Subcutaneous abdominal adipose tissue (tissue), 5 donors: Measurements from ENCODE around the gene CDH15.
"Not testable (repeated sequence)": the region's sequence is repeated elsewhere in the genome, so short reads cannot be mapped to it uniquely, and the experiment has no call there.

ENCODE experiments used
- H3K27ac ChIP-seq: one replicate; pipeline ENCODE4 v1.7.0; 2013; ENCODE audit warnings: low read depth, mild to moderate bottlenecking, inconsistent platforms, low read length, moderate library complexity
- H3K27me3 ChIP-seq, 5 donors: one replicate each; pipeline ENCODE4 v1.7.0; 2013; ENCODE audit warnings: low read length in 5 of 5, inconsistent platforms in 1 of 5; ENCODE audit not compliant: control insufficient read depth in 5 of 5, insufficient read depth in 4 of 5
- H3K36me3 ChIP-seq, 5 donors: one replicate each; pipeline ENCODE4 v1.7.0; 2013; ENCODE audit warnings: low read length in 5 of 5; ENCODE audit not compliant: control insufficient read depth in 5 of 5, insufficient read depth in 5 of 5
- H3K4me1 ChIP-seq, 5 donors: one replicate each; pipeline ENCODE4 v1.7.0; 2013; ENCODE audit warnings: low read length in 5 of 5, mild to moderate bottlenecking in 3 of 5, moderate library complexity in 1 of 5; ENCODE audit not compliant: control insufficient read depth in 5 of 5, insufficient read depth in 5 of 5
- H3K4me3 ChIP-seq, 5 donors: one replicate each; pipeline ENCODE4 v1.7.0; 2013; ENCODE audit warnings: low read length in 5 of 5, low read depth in 1 of 5
- H3K9ac ChIP-seq, 5 donors: one replicate each; pipeline ENCODE4 v1.7.0; 2013; ENCODE audit warnings: low read length in 5 of 5, mild to moderate bottlenecking in 4 of 5, moderate library complexity in 3 of 5
- H3K9me3 ChIP-seq, 5 donors: one replicate each; pipeline ENCODE4 v1.7.0; 2013; ENCODE audit warnings: low read length in 5 of 5; ENCODE audit not compliant: control insufficient read depth in 5 of 5
- donor health status: healthy.
- donor health status: healthy.
- donor health status: healthy.
- donor health status: healthy.
- donor health status: healthy.

Gene CDH15

GRCh38 chr16:89233678-89234490 is 62.3 kb downstream of the CDH15 start:
- H3K9me3 ChIP-seq = peaks cover 0 to 3% (median 0%) of the 10 kb centered on the region in 5 donors
- peaks cover 0 to 49% (median 41%) of the 10 kb centered on the region in 5 donors for H3K36me3 ChIP-seq
- H3K27ac ChIP-seq = no peak overlapping the region
- H3K4me3 ChIP-seq = no peak overlapping the region
- no peak overlapping the region for H3K9ac ChIP-seq
- peaks cover 0 to 11% (median 5%) of the 10 kb centered on the region in 5 donors for H3K4me1 ChIP-seq
- no peaks in the 10 kb centered on the region for H3K27me3 ChIP-seq

GRCh38 chr16:89237733-89238132 is 66.2 kb downstream of the CDH15 start:
- H3K9ac ChIP-seq = no peak overlapping the region
- H3K4me3 ChIP-seq = no peak overlapping the region
- peaks cover 0 to 14% (median 11%) of the 10 kb centered on the region in 5 donors for H3K4me1 ChIP-seq
- no peak overlapping the region for H3K27ac ChIP-seq
- peaks cover 0 to 16% (median 13%) of the 10 kb centered on the region in 5 donors for H3K36me3 ChIP-seq
- no peaks in the 10 kb centered on the region for H3K27me3 ChIP-seq
- peaks cover 0 to 1% (median 0%) of the 10 kb centered on the region in 5 donors for H3K9me3 ChIP-seq

GRCh38 chr16:89241187-89242007 is 69.8 kb downstream of the CDH15 start:
- Histone ChIP-seq H3K27ac (peak overlapping the region; percentile 89), H3K36me3 (no peaks in the 10 kb centered on the region), H3K27me3 (peaks cover 0 to 2% (median 0%) of the 10 kb centered on the region in 5 donors), H3K4me3 (peak overlapping the region; percentile 75 to 86 (median 83)), H3K9ac (peak overlapping the region; percentile 78 to 97 (median 86)), H3K9me3 (no peaks in the 10 kb centered on the region), H3K4me1 (peaks cover 0 to 12% (median 12%) of the 10 kb centered on the region in 5 donors)

- Histone ChIP-seq H3K9ac (no peak overlapping the region), H3K27ac (no peak overlapping the region), H3K27me3 (peaks cover 0 to 3% (median 0%) of the 10 kb centered on the region in 5 donors), H3K4me3 (no peak overlapping the region), H3K36me3 (no peaks in the 10 kb centered on the region), H3K4me1 (peaks cover 0 to 21% (median 21%) of the 10 kb centered on the region in 5 donors), H3K9me3 (no peaks in the 10 kb centered on the region)
Observed at GRCh38 chr16:89242795-89243200, 71.2 kb downstream of the CDH15 start.

- H3K9me3 ChIP-seq = no peaks in the 10 kb centered on the region
- no peaks in the 10 kb centered on the region for H3K36me3 ChIP-seq
- H3K27ac ChIP-seq = no peak overlapping the region
- H3K4me3 ChIP-seq = no peak overlapping the region
- H3K9ac ChIP-seq = no peak overlapping the region
- H3K4me1 ChIP-seq = peaks cover 0 to 27% (median 21%) of the 10 kb centered on the region in 5 donors
- peaks cover 0 to 3% (median 0%) of the 10 kb centered on the region in 5 donors for H3K27me3 ChIP-seq
Observed at GRCh38 chr16:89243664-89244063, 72.1 kb downstream of the CDH15 start.

GRCh38 chr16:89244264-89244663 is 72.7 kb downstream of the CDH15 start:
- not testable (repeated sequence) for H3K27ac ChIP-seq, H3K4me3 ChIP-seq, H3K27me3 ChIP-seq, H3K9ac ChIP-seq, H3K9me3 ChIP-seq, H3K36me3 ChIP-seq
- H3K4me1 ChIP-seq = peaks cover 0 to 27% (median 21%) of the 10 kb centered on the region in 5 donors

GRCh38 chr16:89244754-89245153 is 73.2 kb downstream of the CDH15 start:
- Histone ChIP-seq H3K27me3 (peaks cover 0 to 3% (median 0%) of the 10 kb centered on the region in 5 donors), H3K9ac (no peak overlapping the region), H3K4me1 (peaks cover 0 to 27% (median 21%) of the 10 kb centered on the region in 5 donors), H3K36me3 (no peaks in the 10 kb centered on the region), H3K4me3 (no peak overlapping the region), H3K9me3 (peaks cover 0 to under 1% (median 0%) of the 10 kb centered on the region in 5 donors), H3K27ac (no peak overlapping the region)
